NCI-H345 treated with DMSO at 0.1 percent for 48 hours (cell line): Measurements from ENCODE around the gene IGSF21.

Experiments used
- DNase-seq: peaks from one replicate; lab custom pipeline; 2025; ENCODE audit not compliant: unreplicated experiment; lab: John Stamatoyannopoulos, UW

Gene IGSF21

DNA sequence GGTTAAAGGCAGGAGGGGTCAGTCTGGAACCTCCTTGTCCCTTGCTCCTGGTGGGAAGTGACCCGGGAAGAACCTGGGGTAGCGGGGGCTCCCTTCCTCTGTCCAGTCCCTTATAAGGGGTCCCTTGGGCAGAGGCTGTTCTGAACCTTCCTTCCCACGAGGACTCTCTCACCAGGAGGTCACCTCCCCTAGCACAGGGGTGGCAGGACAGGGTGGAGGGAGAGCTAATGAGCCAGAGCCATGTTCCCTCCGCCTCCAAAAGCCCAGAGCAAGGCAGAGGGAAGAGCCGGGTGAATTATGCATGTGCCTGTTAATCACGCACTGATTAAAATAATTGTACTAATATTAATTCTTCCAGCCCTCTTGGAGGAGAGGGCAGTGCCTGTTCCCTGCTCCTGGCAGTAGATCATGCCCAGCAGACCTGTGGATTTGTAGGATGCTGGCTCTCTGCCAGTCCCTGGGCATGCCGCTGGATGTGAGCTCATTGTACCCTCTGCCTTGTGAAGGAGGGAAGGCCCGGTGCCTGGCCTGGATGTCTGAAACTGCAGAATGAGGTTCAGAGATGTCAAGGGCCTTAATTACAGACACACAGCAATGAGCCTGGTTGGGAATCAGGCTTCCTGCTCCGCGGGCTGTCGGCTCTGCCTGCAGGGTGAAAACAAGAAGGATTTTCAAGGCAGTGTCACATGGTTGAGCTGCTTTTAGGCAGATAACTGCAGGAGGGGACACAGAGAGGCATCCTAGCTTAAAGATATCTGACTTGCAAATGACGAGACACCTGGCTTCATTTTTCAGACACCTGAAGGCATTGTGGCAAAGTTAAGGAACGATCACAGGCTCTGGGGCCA, 68.2 kb downstream of the IGSF21 start:
- DNase-seq = no peak

DNA sequence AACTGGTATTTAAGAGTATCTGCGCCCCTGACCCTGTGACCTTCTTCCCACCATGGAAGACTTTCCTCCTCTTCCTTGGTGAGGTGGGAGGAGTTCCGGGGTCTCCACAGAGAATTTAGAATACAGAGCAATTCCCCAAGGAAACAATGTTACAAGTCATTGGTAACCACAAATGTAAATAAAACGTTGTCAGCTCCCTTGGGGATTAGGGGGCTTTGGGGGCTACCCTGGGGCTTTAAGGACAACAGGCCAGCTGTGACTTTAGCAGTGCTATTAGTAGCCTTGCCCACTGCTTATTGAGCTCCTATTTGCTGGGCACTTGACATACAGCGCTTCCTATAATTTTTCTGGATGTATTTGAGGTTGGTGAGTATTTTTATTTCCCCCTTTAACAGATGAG, 69.0 kb downstream of the IGSF21 start:
- no peak for DNase-seq

DNA sequence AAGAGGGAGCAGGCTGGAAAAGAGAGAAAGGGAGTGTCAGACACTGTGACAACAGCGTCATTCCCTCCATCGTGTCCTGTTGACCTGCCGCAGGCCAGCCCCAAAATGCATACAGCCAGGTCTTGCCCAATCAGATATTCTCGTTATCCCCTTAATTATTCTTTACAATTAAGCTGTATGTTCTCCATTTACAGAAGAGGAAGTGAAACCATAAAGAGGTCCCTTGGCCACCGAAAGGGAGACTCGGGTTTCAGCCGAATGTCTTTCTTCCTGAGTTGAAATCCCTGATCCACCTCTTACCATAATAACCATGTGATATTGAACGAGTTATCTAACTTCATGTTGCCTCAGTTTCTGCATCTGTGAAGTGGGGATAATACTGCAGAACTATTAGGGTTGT, 70.5 kb downstream of the IGSF21 start:
- no peak for DNase-seq

DNA sequence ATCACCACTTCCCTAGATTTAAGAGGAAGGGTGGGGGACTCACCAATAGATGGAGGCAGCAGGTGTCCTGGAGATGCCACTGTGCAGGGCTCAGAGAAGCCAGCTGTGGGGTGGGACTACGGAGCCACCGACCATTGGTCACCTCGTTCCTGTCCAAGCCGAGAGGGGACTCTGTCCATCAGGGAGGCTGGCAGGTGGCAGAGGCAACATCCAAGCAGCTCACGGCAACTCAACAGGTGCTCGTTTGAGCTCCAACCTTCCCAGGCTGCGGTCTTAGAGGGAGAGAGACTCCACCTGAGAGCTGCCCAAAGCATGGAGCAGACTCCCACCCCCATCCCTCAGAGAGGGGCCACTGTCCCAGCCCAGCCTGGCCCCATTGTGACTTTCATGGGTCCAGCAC, 71.4 kb downstream of the IGSF21 start:
- DNase-seq = no peak

DNA sequence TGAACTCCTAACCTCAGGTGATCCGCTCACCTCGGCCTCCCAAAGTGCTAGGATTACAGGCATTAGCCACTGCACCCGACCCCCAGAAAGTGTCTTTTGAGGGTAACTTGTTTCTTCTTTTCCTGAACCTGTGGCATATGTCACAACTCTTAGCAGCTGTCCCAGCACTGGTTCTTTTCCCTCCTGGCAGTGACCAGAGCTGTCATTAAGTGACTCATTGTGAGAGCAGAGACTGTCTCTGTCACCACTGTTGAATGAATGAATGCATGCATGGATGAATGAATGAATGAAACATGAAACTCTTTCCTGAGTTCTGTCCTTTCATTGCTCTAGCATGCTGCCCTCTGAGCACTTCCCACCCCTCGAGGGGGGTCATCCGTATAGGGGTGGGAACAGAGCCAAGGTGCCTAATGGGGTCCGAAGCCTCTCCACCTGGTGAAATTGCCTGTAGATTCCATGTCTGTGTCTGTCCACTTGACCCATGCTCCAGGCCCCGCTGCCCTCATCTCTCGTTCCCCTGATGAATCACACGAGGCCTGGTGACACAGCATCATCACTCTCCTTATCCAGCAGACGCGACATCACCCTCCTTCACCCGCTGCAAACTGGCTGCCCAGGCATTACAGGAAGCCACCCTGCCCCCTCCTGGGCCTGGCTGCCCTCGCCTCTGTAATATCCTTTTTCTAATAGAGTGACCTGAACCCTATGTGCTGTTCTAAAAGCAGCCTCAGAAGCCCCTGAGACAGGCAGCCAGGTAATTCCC, 75.0 kb downstream of the IGSF21 start:
- no peak for DNase-seq

DNA sequence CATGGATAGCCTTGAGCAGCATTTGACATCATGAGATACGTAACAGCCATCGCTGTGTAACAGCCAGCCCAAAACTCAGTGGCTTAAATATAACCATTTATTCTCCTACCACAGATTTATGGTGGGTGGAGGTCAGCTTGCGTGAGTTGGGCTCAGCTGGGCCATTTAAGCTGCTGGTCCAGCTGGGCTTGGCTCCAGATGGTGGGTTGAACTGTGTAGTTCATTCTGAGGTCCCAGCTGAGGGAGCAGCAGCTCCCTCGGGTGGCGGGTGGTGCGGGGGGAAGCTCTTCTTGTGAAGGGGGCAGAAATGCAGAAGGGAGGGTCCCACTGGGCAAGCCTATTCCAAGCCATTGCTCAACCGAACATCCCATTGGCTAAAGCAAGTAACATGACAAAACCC, 75.9 kb downstream of the IGSF21 start:
- no peak for DNase-seq

DNA sequence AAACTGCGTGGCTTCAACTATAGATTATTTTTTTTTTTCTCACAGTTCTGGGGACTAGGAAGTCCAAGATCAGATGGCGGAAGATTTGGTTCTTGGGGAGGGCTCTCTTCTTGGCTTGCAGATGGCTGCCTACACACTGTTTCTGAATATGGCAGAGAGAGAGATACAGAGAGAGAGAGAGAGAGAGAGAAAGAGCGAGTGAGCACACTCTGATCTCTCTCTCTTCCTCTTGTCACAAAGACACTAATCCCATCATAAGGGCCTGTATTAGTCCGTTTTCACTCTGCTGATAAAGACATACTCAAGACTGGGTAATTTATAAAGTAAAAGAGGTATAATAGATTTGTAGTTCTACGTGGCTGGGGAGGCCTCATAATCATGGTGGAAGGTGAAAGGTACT, 79.5 kb downstream of the IGSF21 start:
- no peak for DNase-seq

DNA sequence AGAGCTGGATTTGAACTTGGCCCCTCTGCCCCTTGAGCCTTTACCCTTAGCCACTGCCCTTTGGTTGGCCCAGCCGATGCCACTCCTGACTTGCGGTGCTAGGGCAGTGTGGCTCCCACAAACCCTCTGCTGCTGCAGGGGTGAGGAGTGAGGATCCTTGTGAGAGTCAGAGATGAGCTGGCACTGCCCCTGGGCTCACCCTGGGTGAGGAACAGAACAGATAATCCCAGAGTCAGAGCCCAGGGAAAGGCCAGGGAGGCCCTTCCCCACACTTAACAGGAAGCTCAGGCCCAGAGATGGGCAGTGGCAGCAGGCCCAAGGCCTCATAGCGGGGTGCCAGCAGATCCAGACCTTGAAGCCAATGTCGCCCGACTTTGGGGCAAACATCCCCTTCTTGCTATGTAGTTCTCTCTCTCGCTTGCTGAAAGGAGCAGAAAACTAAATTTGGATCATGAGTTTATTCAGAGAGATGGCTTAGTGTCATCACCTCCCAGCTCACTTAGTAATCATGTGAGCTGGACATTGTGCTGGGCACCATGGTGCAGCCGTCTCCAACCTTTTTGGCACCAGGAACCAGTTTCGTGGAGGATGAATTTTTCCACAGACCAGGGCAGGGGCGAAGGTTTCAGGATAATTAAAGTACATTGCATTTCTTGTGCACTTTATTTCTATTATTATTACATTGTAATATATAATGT, 81.4 kb downstream of the IGSF21 start:
- DNase-seq = no peak

DNA sequence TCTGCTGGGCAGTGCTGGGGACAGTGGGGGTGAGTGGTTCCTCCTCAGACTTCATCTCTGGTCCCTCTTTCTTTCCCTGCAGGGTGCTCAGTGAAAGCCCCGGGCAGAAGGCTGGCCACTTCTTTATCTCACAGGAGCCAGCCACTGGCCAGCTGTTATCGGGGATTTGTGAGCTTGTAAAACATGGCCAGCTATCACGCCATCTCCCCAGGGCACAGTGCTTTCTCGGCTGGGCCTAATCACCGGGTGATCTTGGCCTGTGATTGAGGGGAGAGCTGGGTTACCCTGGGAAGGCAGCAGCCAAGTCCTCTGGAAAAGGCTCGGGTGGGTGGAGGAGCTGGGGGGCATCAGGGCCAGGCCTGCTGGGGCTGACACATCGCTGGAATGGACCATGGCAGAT, 83.0 kb downstream of the IGSF21 start:
- no peak for DNase-seq

DNA sequence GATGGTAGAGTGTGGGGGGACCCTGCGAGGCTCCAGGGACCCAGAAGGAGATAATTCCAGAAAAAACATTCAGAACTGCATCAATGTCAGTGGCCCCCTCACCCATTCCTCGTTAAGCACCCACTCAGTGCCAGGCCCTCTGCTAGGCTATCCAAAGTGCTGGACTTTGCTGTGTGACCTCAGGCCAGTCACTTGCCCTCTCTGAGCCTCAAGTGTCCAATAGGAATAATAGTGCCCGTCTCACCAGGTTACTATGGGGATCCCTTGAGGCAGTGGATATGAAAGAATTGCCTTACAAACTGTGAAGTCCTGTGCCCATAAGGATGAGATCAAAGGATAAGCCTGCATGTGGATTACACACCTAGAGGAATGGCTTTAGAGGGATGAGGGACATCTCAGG, 83.4 kb downstream of the IGSF21 start:
- no peak for DNase-seq

DNA sequence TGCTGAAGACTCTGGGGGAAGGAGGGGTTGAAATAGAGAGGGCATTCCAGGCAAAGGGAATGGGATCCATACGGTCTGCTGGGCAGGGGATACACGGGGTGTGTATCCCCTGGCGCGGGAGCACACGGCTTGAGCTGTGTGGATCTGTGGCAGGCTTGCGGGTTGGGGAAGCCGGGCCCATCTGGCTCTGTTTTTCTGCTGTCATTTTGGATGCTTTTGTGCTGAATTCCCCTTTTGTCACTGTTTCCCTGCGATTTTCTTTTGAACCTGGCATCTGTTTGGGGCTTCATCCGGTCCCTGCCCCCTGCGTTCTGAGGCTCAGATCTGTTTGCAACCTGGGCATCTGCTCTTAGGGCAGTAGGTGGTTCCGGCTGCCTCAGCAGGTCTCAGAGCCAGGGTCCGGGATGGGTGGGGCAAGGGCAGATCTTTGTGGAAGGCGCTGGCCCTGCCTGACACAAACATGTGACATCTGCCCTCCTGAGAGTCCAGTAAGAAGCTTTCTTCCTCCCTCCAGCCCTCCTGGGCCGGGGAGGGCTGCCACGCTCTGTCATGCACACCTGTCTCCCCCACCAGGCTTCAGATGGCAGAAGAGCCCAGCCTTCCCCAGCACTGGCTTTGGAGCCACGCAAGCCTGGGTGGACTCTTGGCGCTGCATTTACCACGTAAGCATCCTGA, 84.0 kb downstream of the IGSF21 start:
- DNase-seq = no peak

DNA sequence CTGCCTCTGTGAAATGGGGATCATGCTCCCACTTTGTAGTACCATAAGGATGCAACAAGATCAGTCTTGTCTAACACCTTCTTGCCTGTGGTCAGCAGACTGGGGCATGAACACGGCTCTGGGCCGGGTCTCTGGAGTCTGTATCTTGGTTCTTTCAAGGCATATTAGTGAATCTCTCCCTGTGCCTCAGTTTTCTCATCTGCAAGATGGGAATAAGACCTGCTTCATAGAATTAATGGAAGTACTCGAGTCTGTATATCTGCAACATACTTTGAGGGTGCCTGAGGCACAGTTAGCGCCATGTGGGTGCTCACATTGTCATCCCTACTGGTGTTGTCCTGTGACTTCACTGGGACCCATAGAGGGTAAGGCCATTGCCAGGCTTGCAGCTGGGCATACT, 84.6 kb downstream of the IGSF21 start:
- no peak for DNase-seq

DNA sequence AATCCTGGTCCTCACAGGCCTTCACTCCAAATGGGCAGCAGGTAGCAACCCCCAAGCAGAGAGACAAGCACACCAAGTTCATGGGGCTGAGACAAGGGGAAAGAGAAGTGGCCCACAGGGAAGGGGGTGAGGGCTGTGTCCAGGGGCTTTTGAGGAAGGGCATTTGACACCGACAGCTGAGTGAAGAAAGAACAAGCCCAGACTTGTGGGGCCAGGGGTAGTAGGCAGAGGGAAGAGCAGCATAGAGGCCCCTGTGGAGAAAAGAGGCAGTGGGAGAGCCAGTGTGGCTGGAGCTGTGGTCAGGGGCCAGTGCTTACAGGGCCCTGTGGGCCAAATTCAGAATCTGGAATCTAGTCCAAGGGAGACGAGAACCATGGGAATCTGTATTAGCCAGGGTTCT, 85.4 kb downstream of the IGSF21 start:
- no peak for DNase-seq

DNA sequence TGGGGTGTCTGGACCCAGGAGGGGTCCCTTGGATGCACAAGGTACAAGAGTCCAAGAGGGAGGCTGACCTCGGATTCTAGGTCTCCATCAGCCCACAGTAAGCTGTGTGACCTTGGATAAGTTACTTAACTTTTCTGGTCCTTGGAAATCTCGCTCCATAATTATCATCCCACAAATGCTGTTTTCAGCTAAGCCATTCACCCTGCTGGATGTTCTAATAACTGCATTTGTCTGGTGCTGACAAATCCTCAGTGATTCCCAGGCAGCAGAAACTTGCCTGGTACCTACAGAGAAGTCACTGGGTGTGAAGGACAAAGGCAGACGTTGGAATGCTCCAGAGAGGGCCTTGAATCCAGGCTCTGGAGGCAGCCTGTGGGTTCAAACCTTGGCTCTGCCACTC, 89.7 kb downstream of the IGSF21 start:
- no peak for DNase-seq

DNA sequence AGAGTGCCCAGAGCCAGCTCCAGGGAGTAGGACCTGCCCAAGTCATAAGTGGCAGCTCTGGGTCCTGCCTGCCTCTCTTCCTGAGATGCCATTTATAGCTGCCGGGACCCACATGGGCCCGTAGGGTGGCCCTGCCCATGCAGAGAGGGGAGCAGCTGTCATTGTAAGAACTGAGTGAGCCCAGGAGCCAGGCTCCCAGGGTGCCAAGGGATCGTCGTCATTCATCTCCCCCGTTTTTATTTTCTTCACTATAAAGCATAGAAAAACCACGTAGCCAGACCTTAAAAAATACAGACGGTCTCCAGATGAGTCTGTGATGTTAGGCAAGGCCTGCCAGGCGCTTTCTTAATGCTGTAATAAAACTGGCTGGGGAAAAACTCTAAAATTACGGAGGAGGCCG, 90.7 kb downstream of the IGSF21 start:
- DNase-seq = no peak

DNA sequence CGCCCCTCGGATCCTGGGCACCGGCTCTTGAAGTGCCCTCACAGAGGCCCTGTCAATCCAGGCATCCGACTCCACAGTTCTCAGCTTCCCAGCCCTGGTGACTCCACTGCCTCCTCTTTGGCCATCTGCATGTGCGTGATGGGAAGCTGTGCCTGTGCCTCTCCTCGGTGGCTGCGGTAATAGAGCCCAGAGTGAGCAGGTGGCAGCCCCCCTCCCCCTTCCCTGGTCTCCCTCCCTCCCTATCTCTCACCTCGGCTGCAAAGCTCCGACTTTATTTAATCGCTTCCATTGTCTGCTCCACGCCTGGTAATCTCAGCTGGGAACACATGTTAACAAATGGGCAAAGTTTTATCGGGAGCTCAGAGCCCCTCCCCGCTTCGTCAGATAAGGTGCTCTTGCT, 91.9 kb downstream of the IGSF21 start:
- peak; percentile 79 for DNase-seq

DNA sequence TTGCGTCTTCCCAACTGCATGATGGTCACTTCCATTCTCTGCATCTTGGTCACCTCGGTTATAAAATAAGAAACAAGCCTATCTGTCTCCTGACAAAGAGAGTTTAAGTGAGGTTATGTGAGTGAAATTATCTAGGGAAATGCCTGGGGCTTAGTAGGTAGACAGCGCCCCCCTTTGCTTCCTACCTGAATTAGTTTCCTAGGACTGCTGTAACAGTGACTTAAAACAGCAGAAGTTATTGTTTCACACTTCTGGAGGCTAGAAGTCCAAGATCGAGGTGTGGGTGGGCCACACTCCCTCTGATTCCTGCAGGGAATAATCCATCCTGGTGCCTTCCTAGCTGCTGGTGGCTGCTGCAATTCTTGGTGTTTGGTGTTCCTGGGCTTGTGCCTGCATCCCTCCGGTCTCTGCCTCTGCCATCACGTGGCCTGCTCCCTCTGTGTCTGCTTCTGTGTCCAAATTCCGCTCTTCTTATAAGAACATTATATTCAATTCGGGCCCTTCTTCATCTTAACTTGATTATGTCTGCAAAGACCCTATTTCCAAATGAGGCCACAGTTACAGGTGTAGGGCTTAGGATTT, 92.6 kb downstream of the IGSF21 start:
- DNase-seq = no peak

DNA sequence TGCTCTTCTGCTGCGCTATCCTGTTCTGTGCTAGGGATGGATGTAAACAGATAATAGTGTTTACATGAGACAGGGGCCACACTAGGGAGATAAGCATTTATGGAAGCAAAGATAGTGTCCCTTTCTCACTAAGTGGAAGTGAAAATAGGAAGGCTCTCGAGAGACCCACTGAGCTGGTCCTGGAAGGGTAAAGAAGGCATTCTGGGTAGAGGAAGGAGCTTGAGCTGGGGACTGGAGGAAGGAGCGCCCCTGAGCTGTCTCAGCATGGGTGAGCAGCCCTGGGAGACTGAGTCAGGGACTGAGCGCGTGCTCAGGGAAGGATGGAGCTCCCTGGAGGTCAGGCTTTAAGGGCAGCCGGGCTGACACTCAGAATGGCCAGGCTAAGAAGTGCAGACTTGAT, 93.3 kb downstream of the IGSF21 start:
- no peak for DNase-seq

DNA sequence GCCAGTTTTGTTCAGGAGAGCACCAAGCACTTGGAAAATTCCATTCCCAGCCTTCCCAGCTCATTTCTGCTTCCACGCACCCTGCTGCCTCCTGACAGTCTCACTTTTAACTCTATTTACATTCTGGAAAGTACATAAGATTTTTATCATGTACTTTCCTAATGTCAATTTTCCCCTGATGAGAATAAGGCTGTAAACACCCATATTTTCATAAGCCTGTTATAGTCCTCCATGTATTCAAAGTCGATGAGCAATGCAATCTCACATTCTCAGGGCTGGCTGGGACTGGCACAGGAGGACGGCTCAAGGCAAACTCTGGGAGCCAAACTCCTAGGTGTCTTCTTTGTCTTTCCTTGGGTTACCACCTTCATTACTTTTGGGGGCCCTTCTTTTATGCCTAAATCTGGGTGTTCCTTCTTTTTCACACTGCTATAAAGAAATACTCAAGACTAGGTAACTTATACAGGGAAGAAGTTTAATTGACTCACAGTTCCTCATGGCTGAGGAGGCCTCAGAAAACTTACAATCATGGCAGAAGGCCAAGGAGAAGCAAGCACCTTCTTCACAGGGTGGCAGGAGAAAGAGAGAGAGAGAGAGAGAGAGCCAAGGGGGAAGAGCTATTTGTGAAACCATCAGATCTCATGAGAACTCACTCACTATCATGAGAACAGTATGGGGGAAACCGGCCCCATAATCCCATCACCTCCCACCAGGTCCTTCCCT, 94.6 kb downstream of the IGSF21 start:
- DNase-seq = no peak

DNA sequence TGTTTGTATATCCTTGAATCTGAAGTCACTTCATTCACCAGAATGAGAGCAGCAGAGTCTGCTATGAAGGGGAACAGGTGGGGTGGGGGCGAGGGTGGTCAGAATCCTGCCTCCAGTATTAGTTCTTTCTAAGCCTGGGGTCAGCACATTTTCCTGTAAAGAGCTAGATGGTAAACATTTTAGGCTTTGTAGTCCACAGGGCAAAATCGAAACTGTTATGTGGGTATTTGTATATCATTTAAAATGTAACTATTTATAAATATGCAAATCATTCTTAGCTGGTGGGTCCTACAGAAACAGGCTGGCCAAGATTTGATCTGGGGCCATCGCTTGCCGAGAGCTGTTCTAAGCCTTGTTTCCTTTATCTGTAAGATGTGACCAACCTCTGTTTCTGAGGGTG, 96.0 kb downstream of the IGSF21 start:
- no peak for DNase-seq
